Breast epithelium (tissue), 4 donors: ENCODE measurements around the gene SLC12A7. TPM values are rescaled to one million over a fixed set of nuclear protein-coding genes. Genes with fewer than 3 reads are reported as not detected.

ENCODE experiments used
- DNase-seq, 2 donors: peaks; one replicate each; pipeline ENCODE4 v3.0.0-alpha.2; 2019; ENCODE audit warnings: low spot score in 2 of 2
- H3K27ac ChIP-seq, 2 donors: fragments of 200-600 bp; sonication (generic) in 1 of 2; one replicate each; pipeline ENCODE4 v1.5.1; 2016 to 2019; ENCODE audit warnings: mild to moderate bottlenecking in 1 of 2
- H3K27me3 ChIP-seq, 2 donors: fragments of 200-600 bp; sonication (generic) in 1 of 2; one replicate each; pipeline versions ENCODE4 v1.5.1 to v1.6.0; 2017 to 2019; ENCODE audit warnings: control low read depth in 1 of 2, mild to moderate bottlenecking in 1 of 2
- H3K36me3 ChIP-seq: fragments of 200-600 bp; one replicate; pipeline ENCODE4 v1.5.1; 2019
- H3K4me1 ChIP-seq, 2 donors: fragments of 200-600 bp; sonication (generic); one replicate each; pipeline ENCODE4 v1.5.1; 2016 to 2019; ENCODE audit warnings: control low read depth in 1 of 2
- H3K4me3 ChIP-seq, 3 donors: fragments of 200-600 bp; sonication (generic); 1 replicate in 2 of 3; 2 replicates in 1 of 3; pipeline ENCODE4 v1.5.1; 2016 to 2019; ENCODE audit warnings: mild to moderate bottlenecking in 3 of 3, moderate library complexity in 2 of 3
- H3K9me3 ChIP-seq, 2 donors: fragments of 200-600 bp; sonication (generic) in 1 of 2; one replicate each; pipeline ENCODE4 v1.5.1; 2016 to 2019; ENCODE audit warnings: control low read depth in 1 of 2
- CTCF ChIP-seq, 3 donors: fragments of 450-650 bp; IDR thresholded peaks; one replicate each; pipeline ENCODE4 v1.5.1; 2016 to 2017; ENCODE audit warnings: antibody characterized with exemption in 3 of 3, mild to moderate bottlenecking in 3 of 3, moderate library complexity in 3 of 3
- POLR2A ChIP-seq: fragments of 450-650 bp; IDR thresholded peaks from one replicate; pipeline ENCODE4 v1.6.1; 2016; ENCODE audit warnings: antibody characterized with exemption, mild to moderate bottlenecking, moderate library complexity
- POLR2AphosphoS5 ChIP-seq, 3 donors: sonication (generic); formaldehyde crosslinking; IDR thresholded peaks; one replicate each; pipeline ENCODE4 v1.6.1; 2017; ENCODE audit warnings: antibody characterized with exemption in 3 of 3
- intact Hi-C: fragments of 100-400 bp; cut with DNase I; formaldehyde crosslinking; loops from one replicate; pipeline ENCODE4 v1.15.1; 2023; ENCODE audit warnings: low total_unique reads
- total RNA-seq, 3 donors: library from RNA; depleted of rRNA; stranded (reverse); fragments of >200 nt; gene quantifications; one replicate each; pipeline ENCODE4 v1.1.0, GENCODE V29; 2016

SLC12A7 gene
- total RNA-seq, 3 donors from 2014 or later = 21.4 to 31.5 (median 25.0) TPM

GRCh38 chr5:1081519-1081918 is 30.3 kb downstream of the SLC12A7 start:
- intact Hi-C loops = no loop called here
- H3K9me3 ChIP-seq = no peaks in the 10 kb centered on the region
- peaks cover 12% of the 10 kb centered on the region for H3K36me3 ChIP-seq
- TF ChIP-seq POLR2A = no peak
- TF ChIP-seq POLR2AphosphoS5 (IDR thresholded peaks at IDR 0.05) = no peak
- H3K4me3 ChIP-seq = no peak overlapping the region
- no peak overlapping the region for H3K27ac ChIP-seq
- H3K4me1 ChIP-seq = no peaks in the 10 kb centered on the region
- no peaks in the 10 kb centered on the region for H3K27me3 ChIP-seq
- DNase-seq = no peak

DNA sequence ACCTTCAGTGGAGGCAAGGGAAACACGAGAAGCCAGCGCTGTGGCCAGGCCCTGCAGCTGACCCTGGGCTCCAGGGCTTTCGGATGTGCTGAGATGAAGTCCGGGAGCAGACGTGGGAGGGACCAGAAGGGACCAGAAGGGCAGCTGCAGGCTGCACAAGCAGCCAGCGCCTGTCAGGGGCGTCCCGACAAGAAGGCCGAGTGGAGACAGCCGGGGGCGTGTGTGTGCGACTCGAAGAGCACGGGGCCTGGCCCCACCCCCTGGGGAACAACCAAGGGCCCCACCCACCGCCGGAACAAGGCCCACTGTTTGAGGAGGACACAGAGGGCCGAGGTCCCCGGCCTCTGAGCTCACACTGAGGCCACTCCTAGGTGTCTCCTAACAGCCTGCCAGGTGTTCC is 31.4 kb downstream of the SLC12A7 start:
- intact Hi-C loops = no loop called here
- Histone ChIP-seq H3K4me3 (no peak overlapping the region), H3K27ac (no peak overlapping the region), H3K9me3 (no peaks in the 10 kb centered on the region), H3K4me1 (no peaks in the 10 kb centered on the region), H3K36me3 (peaks cover 12% of the 10 kb centered on the region), H3K27me3 (no peaks in the 10 kb centered on the region)
- TF ChIP-seq POLR2AphosphoS5 (IDR thresholded peaks at IDR 0.05) (no peak), CTCF (IDR thresholded peaks at IDR 0.05) (no peak), POLR2A (no peak)
- no peak for DNase-seq

DNA sequence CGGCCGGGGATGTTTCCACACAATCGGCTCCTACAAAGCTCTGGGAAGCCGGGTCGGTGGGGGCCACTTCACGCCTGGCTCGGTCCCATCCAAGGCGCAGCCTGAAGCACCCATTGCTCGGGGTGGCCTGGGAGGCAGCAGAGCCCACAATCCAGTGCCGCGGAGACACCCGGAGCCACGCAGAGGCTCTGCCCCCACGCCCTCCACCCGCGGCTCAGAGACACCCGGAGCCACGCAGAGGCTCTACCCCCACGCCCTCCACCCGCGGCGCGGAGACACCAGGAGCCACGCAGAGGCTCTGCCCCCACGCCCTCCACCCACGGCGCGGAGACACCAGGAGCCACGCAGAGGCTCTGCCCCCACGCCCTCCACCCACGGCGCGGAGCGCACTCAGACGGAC is 31.9 kb downstream of the SLC12A7 start:
- TF ChIP-seq CTCF (IDR thresholded peaks at IDR 0.05) (no peak), POLR2A (no peak), POLR2AphosphoS5 (IDR thresholded peaks at IDR 0.05) (no peak)
- no peaks in the 10 kb centered on the region for H3K9me3 ChIP-seq
- no peak overlapping the region for H3K27ac ChIP-seq
- no peaks in the 10 kb centered on the region for H3K4me1 ChIP-seq
- H3K36me3 ChIP-seq = peaks cover 10% of the 10 kb centered on the region
- H3K27me3 ChIP-seq = no peaks in the 10 kb centered on the region
- intact Hi-C loops = no loop called here
- no peak overlapping the region for H3K4me3 ChIP-seq
- DNase-seq = no peak

- DNase-seq = no peak
- intact Hi-C loops = no loop called here
- TF ChIP-seq POLR2AphosphoS5 (IDR thresholded peaks at IDR 0.05) (no peak), POLR2A (no peak), CTCF (IDR thresholded peaks at IDR 0.05) (no peak)
- Histone ChIP-seq H3K27me3 (no peaks in the 10 kb centered on the region), H3K9me3 (no peaks in the 10 kb centered on the region), H3K36me3 (peaks cover 8% of the 10 kb centered on the region), H3K4me3 (no peak overlapping the region), H3K4me1 (no peaks in the 10 kb centered on the region), H3K27ac (no peak overlapping the region)
These were observed 32.4 kb downstream of the SLC12A7 start for GRCh38 chr5:1079486-1079885.

- Histone ChIP-seq H3K4me3 (no peak overlapping the region), H3K27me3 (no peaks in the 10 kb centered on the region), H3K27ac (no peak overlapping the region), H3K36me3 (peaks cover 8% of the 10 kb centered on the region), H3K9me3 (no peaks in the 10 kb centered on the region), H3K4me1 (no peaks in the 10 kb centered on the region)
- intact Hi-C loops = no loop called here
- TF ChIP-seq POLR2AphosphoS5 (IDR thresholded peaks at IDR 0.05) = no peak
- TF ChIP-seq CTCF (IDR thresholded peaks at IDR 0.05) = no peak
- no peak for TF ChIP-seq POLR2A
- no peak for DNase-seq
These were observed 33.0 kb downstream of the SLC12A7 start for GRCh38 chr5:1078851-1079250.

GRCh38 chr5:1078206-1078605 is 33.7 kb downstream of the SLC12A7 start:
- no peak overlapping the region for H3K4me3 ChIP-seq
- H3K36me3 ChIP-seq = peaks cover 4% of the 10 kb centered on the region
- H3K4me1 ChIP-seq = no peaks in the 10 kb centered on the region
- H3K27ac ChIP-seq = no peak overlapping the region
- H3K9me3 ChIP-seq = no peaks in the 10 kb centered on the region
- TF ChIP-seq POLR2AphosphoS5 (IDR thresholded peaks at IDR 0.05) = no peak
- DNase-seq = no peak
- intact Hi-C loops = no loop called here
- H3K27me3 ChIP-seq = no peaks in the 10 kb centered on the region
